Calu3 (cell line): ENCODE results near the gene VAC14. TPM values are rescaled to one million over a fixed set of nuclear protein-coding genes. Genes with fewer than 3 reads are reported as not detected.

ENCODE experiments used
- BruUV-seq: library from RNA; stranded (reverse); fragments of 400-500 nt; replicated peaks from 2 replicates; lab custom pipeline; 2021; lab: Mats Ljungman, UMichigan
- CTCF ChIA-PET: fragments of 300-600 bp; sonication (Branson Sonifier 250); formaldehyde crosslinking; loops from one replicate; lab custom pipeline; 2022; ENCODE audit warnings: antibody characterized with exemption; lab: Charles Lee
- DNase-seq: peaks from one replicate; pipeline ENCODE4 v3.0.0; 2022
- H3K27ac Mint-ChIP-seq: one replicate; pipeline ENCODE4 v1.8.0; 2022; ENCODE audit warnings: mixed read lengths; ENCODE audit not compliant: unreplicated experiment
- H3K27me3 Mint-ChIP-seq: one replicate; pipeline ENCODE4 v1.8.0; 2022; ENCODE audit warnings: mixed read lengths; ENCODE audit not compliant: unreplicated experiment
- H3K36me3 Mint-ChIP-seq: one replicate; pipeline ENCODE4 v1.8.0; 2022; ENCODE audit warnings: mild to moderate bottlenecking, moderate library complexity, mixed read lengths; ENCODE audit not compliant: insufficient read depth, unreplicated experiment
- H3K4me1 Mint-ChIP-seq: one replicate; pipeline ENCODE4 v1.8.0; 2022; ENCODE audit warnings: mild to moderate bottlenecking, low read depth, mixed read lengths; ENCODE audit not compliant: unreplicated experiment
- H3K4me3 Mint-ChIP-seq: one replicate; pipeline ENCODE4 v1.8.0; 2022; ENCODE audit warnings: mild to moderate bottlenecking, low read depth, moderate library complexity, mixed read lengths; ENCODE audit not compliant: unreplicated experiment
- H3K9me3 Mint-ChIP-seq: one replicate; pipeline ENCODE4 v1.8.0; 2022; ENCODE audit warnings: low read depth, mixed read lengths; ENCODE audit not compliant: unreplicated experiment
- intact Hi-C: fragments of 100-400 bp; cut with micrococcal nuclease; formaldehyde crosslinking; loops from one replicate; pipeline ENCODE4 v1.10.0; 2022; ENCODE audit not compliant: unreplicated experiment
- total RNA-seq: library from RNA; stranded (reverse); gene quantifications from 2 replicates; pipeline ENCODE4 v1.2.3, GENCODE V29; 2022
- TF ChIP-seq, protein P1 (sequence below): fragments of 200-600 bp; IDR thresholded peaks from one replicate; pipeline ENCODE4 v1.8.0; 2022; ENCODE audit warnings: antibody characterized with exemption; ENCODE audit not compliant: unreplicated experiment

The VAC14 gene
- total RNA-seq, 1 experiment from 2014 or later: 63.8 TPM

DNA sequence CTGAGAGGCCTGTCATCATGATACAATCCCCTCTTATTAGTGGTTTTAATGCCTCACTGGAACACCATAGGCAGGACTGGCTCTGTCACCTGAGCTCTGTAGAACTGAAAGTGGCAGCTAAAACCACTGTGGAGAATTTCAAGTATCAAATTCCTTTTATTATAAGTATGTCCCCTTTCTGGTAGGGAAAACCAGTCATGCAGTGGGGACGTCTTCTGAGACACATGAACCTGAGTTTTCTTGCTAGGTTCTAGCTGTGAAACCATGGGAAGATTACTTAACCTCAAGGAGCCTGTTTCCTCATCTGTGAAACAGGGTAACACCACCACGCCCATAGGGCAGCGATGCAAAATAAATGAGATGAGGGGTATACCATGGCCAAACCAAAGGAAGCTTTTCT is 4.7 kb downstream of the VAC14 start:
- Mint-ChIP-seq H3K27ac (no peak overlapping the region), H3K4me3 (no peak overlapping the region), H3K36me3 (peaks cover 13% of the 10 kb centered on the region), H3K9me3 (no peaks in the 10 kb centered on the region), H3K4me1 (peaks cover 22% of the 10 kb centered on the region), H3K27me3 (no peaks in the 10 kb centered on the region)
- DNase-seq: no peak
- intact Hi-C loops: no loop called here
- TF ChIP-seq, protein P1, sequence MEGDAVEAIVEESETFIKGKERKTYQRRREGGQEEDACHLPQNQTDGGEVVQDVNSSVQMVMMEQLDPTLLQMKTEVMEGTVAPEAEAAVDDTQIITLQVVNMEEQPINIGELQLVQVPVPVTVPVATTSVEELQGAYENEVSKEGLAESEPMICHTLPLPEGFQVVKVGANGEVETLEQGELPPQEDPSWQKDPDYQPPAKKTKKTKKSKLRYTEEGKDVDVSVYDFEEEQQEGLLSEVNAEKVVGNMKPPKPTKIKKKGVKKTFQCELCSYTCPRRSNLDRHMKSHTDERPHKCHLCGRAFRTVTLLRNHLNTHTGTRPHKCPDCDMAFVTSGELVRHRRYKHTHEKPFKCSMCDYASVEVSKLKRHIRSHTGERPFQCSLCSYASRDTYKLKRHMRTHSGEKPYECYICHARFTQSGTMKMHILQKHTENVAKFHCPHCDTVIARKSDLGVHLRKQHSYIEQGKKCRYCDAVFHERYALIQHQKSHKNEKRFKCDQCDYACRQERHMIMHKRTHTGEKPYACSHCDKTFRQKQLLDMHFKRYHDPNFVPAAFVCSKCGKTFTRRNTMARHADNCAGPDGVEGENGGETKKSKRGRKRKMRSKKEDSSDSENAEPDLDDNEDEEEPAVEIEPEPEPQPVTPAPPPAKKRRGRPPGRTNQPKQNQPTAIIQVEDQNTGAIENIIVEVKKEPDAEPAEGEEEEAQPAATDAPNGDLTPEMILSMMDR: no peak
- BruUV-seq: no TSS peak
- CTCF ChIA-PET: no interaction called here

DNA sequence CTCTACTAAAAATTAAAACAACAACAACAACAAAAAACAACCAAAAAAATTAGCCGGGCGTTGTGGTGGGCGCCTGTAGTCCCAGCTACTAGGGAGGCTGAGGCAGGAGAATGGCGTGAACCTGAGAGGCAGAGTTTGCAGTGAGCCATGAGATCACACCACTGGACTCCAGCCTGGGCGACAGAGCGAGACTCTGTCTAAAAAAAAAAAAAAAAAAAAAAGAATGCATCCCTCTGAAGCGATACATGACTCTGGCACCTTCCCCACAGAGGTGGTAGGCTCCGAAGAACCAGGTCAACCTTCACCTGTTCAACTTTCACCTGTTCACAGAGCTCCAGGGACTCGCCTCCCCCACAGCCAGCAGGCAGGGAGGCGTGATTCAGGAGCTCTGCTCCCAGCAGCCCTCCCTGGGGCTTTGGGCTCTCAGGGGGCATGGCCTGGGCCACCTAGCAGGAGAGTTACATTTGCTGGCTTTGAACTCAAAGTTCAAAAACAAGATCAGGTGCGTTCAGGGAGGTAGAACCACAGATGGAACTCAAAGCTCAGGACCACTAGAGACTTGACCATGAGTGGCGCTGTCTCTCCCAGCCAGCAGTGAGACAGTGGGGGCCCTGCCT is 5.6 kb downstream of the VAC14 start:
- peaks cover 20% of the 10 kb centered on the region for H3K4me1 Mint-ChIP-seq
- CTCF ChIA-PET: interaction anchor here (0.7 kb wide), 1 partner anchor 147 kb away, joined by 3 read pairs; no protein-coding TSS in a partner anchor

DNA sequence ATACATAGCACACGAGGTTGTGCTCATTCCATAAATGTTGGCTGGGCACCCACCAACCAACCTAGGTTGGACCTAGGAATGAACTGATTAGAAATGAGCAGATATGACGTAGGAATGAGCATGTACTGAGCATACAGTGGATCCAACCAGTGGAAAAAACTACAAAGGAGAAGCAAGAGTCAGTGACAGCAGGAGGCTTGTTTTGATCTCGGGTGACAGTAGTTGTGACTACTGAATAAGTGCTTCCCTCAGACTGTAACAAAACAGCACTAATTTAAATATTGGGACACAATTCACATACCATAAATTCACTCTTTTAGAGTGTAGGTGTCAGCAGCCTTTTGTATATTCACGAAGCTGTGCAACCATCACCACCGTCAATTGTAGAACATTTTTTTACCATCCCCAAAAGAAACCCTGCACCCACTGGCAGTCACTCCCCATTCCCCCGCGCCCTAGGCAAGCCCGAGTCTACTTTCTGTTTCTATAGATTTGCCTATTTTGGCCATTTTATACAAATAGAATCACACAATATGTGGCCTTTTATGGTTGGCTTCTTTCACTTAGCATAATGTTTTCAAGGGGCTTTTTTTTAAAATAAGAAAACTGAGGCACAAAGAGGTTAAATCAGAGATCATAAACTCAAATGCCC is 7.0 kb downstream of the VAC14 start:
- CTCF ChIA-PET: no interaction called here
- TF ChIP-seq, protein P1: no peak
- no peak for DNase-seq
- no TSS peak for BruUV-seq
- no peak overlapping the region for H3K4me3 Mint-ChIP-seq
- H3K9me3 Mint-ChIP-seq: no peaks in the 10 kb centered on the region
- intact Hi-C loops: no loop called here
- H3K27me3 Mint-ChIP-seq: no peaks in the 10 kb centered on the region
- H3K36me3 Mint-ChIP-seq: no peaks in the 10 kb centered on the region
- no peak overlapping the region for H3K27ac Mint-ChIP-seq
- peaks cover 6% of the 10 kb centered on the region for H3K4me1 Mint-ChIP-seq

More for the DNA sequence above, 5.6 kb downstream of the VAC14 start:
- no peak overlapping the region for H3K4me3 Mint-ChIP-seq
- BruUV-seq: no TSS peak
- no peaks in the 10 kb centered on the region for H3K9me3 Mint-ChIP-seq
- H3K27ac Mint-ChIP-seq: no peak overlapping the region
- H3K27me3 Mint-ChIP-seq: no peaks in the 10 kb centered on the region
- TF ChIP-seq, protein P1: no peak
- DNase-seq: no peak
- peaks cover 4% of the 10 kb centered on the region for H3K36me3 Mint-ChIP-seq
- intact Hi-C loops: no loop called here

DNA sequence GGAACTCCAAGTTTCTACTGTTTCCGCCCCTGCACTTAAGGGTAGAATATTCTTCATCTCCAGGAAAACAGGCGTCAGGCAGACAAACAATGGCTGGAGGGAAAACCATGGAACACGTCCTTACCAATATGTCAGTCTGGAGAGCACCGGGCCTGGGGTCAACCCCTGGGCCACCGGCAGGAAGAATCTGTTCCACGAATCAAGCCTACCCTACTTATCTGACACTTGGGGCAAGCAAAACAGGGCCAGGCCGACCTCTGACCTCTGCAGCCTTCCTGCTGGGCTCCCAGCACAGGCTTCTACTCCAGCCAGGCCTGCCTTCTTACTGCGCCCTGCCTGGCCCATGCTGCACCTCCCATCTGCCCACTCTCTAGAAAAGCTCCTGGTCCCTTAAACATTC is 10.1 kb downstream of the VAC14 start:
- TF ChIP-seq, protein P1: no peak
- intact Hi-C loops: no loop called here
- H3K9me3 Mint-ChIP-seq: no peaks in the 10 kb centered on the region
- H3K36me3 Mint-ChIP-seq: no peaks in the 10 kb centered on the region
- H3K27me3 Mint-ChIP-seq: no peaks in the 10 kb centered on the region
- BruUV-seq: no TSS peak
- H3K4me1 Mint-ChIP-seq: no peaks in the 10 kb centered on the region
- DNase-seq: no peak
- CTCF ChIA-PET: no interaction called here
- no peak overlapping the region for H3K4me3 Mint-ChIP-seq
- H3K27ac Mint-ChIP-seq: no peak overlapping the region
